Effector memory CD4-positive, alpha-beta T cell (primary cell): ENCODE results near the gene LGR4.

ENCODE experiments used
- DNase-seq, 3 donors: peaks; one replicate each; pipeline ENCODE4 v3.0.0-alpha.2; 2020
- H3K27ac ChIP-seq: 2 replicates; pipeline ENCODE4 v1.7.0; 2013; ENCODE audit warnings: mild to moderate bottlenecking, low read length, moderate library complexity; ENCODE audit not compliant: insufficient read depth, poor library complexity, severe bottlenecking
- H3K27me3 ChIP-seq: replicated peaks from 2 replicates; pipeline ENCODE4 v1.7.0; 2013; ENCODE audit warnings: mild to moderate bottlenecking, low read length; ENCODE audit not compliant: insufficient read depth, control insufficient read depth, poor library complexity, severe bottlenecking
- H3K36me3 ChIP-seq: 2 replicates; pipeline ENCODE4 v1.7.0; 2013; ENCODE audit warnings: mild to moderate bottlenecking, low read length, moderate library complexity; ENCODE audit not compliant: control insufficient read depth, insufficient read depth
- H3K4me1 ChIP-seq: 2 replicates; pipeline ENCODE4 v1.7.0; 2013; ENCODE audit warnings: low read length, mild to moderate bottlenecking; ENCODE audit not compliant: control insufficient read depth, insufficient read depth, poor library complexity, severe bottlenecking
- H3K4me3 ChIP-seq: 2 replicates; pipeline ENCODE4 v1.7.0; 2013; ENCODE audit warnings: low read length, low read depth, mild to moderate bottlenecking; ENCODE audit not compliant: insufficient read depth, poor library complexity, severe bottlenecking
- H3K9me3 ChIP-seq: 2 replicates; pipeline ENCODE4 v1.7.0; 2013; ENCODE audit warnings: mild to moderate bottlenecking, low read length, moderate library complexity; ENCODE audit not compliant: control insufficient read depth

The LGR4 gene

DNA sequence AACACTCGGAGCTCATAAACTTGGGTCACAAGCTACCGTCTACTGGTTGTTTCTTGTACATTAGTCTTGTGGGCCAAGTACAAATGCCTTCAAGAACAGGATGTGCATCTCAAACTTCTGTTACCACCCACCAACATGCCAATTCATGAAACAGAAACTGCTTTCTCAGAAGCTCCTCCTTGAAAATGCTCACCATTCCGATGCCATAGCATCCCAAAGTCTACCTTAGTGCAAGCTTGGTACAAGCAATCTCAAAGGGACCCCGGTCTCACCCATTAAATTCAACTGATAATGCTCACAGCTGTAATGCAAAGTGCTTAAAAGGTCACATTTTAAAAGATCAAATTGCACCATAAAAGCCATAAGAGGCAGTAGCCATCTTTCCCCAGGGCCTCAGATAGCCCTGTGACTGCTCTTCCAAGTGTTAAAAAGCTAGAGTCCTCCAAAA, 77.8 kb downstream of the LGR4 start:
- H3K4me3 ChIP-seq = no peak overlapping the region
- no peaks in the 10 kb centered on the region for H3K4me1 ChIP-seq
- H3K36me3 ChIP-seq = no peaks in the 10 kb centered on the region
- no peaks in the 10 kb centered on the region for H3K9me3 ChIP-seq
- no peaks in the 10 kb centered on the region for H3K27me3 ChIP-seq
- no peak overlapping the region for H3K27ac ChIP-seq
- DNase-seq = no peak

DNA sequence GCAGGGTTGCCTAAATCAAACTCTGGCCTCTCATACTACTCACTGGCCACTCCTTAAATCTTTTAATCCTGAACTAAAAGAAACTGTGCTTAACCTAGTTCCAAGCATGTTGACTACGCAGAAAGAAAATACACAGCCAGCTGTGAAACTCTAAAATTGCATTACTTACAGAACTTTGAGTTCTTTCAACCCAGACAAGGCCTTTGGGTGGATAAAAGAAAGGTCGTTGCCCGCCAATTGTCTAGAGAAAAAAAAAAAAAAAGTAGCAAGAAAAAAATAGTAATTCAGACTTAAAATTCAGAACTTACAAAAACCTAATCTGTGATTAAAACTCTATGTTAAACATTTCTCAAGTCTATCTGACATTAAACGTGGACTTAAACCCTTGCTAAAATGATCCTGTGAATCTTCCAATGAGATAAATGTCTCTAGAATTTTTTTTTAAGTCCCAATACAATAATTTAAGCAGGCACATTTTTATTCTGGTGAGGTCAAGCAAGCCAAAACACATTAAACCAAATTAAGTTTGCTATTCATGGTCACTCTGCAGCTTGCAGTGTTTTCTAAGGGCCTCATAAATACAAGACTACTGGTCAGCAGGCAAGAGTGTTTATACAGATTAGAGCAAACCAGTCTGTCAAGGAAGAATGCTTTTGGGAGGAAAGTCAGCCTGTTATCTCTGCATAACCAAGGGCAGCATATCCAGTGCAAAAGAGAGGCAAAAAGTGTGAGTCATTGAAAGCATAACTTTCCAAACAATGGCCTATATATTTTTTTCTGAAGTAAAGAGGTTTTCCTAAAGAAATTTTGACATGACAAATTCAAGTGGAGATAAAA, 80.1 kb downstream of the LGR4 start:
- Histone ChIP-seq H3K27me3 (no peaks in the 10 kb centered on the region), H3K4me3 (no peak overlapping the region), H3K4me1 (no peaks in the 10 kb centered on the region), H3K9me3 (no peaks in the 10 kb centered on the region), H3K36me3 (no peaks in the 10 kb centered on the region), H3K27ac (no peak overlapping the region)
- no peak for DNase-seq

DNA sequence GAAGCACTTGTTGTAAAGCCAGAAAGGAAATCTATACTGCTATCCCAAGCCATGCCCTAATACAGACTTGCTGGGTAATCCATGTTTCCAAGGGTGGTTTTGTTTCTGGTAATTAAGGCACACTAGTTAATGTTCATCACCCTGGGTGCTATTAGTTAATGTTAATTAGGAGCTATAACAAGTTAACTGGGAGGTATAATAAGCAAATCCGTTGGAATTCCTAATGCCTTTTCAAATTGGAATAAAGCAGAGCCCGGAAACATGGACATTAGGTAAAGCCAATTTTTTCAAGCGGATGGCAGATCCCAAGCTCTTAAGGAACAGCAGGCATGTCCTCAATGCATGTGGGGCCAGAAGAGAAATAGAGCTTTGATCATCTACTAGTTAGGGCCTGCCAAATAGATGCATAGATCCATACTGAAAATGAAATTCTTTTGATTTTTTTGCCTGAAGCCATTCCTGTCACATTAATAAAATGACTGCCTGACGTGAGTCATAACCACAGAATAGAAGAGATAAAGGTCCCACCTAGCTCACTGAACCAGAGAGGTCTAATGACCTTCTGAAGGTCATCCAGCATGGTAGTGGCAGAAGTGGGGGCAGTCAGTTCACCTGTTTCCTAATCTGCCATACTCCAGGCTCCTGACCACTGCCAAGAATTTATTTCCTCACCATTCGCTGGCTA, 81.1 kb downstream of the LGR4 start:
- DNase-seq = no peak

DNA sequence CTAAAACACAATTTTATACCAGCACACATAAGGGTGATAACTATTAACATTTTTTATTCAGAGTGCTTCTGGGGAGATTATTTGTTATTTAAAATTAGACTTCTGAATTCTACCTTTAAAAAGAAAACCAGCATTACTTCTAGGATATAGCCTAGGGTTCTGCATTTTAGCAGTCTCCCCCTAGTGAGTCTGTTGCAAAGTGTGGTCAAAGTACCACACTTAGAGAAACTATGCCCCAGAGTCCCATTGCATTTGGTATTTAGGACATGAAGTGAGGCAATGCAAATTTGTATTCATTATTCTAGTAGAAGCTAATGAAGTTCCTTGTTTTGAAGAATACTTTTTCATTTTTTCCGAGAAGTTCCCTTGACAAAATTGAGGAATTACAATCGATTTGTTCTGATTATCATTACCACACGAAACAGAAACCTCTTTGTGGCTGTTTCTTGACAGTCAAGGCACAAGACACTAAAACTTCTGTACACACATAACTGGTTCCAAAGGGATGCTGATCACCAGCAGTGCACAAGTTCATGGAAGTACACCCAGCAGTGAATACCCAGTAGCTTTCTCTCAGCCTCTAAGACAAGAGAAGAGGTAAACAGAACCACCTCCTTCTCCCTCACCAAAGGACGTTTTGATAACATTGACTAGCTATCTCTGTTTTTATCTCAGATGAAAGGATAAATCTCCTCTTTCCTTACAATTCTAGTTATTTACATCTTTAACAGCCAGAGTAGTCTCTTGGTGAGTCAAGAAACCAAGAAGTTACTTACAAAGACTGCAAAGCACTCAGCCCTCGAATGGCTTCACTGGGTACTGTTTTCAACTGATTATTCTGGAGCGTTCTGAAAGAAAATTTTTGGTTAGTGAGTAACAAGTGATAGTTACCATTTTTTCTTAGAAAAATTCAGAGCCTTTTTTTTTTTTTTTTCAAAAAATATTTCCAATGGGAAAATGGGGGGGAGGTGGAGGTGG, 82.0 kb downstream of the LGR4 start:
- no peaks in the 10 kb centered on the region for H3K36me3 ChIP-seq
- no peak for DNase-seq
- H3K4me3 ChIP-seq = no peak overlapping the region
- H3K9me3 ChIP-seq = no peaks in the 10 kb centered on the region
- H3K27me3 ChIP-seq = no peaks in the 10 kb centered on the region
- no peaks in the 10 kb centered on the region for H3K4me1 ChIP-seq
- H3K27ac ChIP-seq = no peak overlapping the region

More for the DNA sequence above, 81.1 kb downstream of the LGR4 start:
- Histone ChIP-seq H3K27me3 (no peaks in the 10 kb centered on the region), H3K27ac (no peak overlapping the region), H3K9me3 (no peaks in the 10 kb centered on the region), H3K4me1 (no peaks in the 10 kb centered on the region), H3K4me3 (no peak overlapping the region), H3K36me3 (no peaks in the 10 kb centered on the region)

DNA sequence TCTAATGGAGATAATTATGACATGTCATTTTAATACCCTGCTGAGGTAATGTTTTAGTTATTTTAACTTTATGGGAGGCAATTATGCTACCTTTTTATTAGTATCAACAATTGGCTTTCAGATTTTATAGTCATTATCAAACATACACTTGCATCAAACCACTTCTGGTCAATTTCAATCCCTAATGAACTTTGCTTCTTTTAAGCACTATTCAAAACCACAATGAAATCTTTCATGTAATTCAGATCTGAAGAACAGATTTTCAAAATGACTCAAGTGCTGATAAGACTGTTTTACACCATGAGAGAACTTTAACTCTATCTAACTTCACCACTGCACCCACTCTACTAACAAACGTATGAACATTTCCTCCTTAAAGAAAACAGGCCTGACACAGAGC, 83.7 kb downstream of the LGR4 start:
- Histone ChIP-seq H3K27ac (no peak overlapping the region), H3K36me3 (no peaks in the 10 kb centered on the region), H3K9me3 (no peaks in the 10 kb centered on the region), H3K4me3 (no peak overlapping the region), H3K27me3 (no peaks in the 10 kb centered on the region), H3K4me1 (no peaks in the 10 kb centered on the region)
- no peak for DNase-seq

DNA sequence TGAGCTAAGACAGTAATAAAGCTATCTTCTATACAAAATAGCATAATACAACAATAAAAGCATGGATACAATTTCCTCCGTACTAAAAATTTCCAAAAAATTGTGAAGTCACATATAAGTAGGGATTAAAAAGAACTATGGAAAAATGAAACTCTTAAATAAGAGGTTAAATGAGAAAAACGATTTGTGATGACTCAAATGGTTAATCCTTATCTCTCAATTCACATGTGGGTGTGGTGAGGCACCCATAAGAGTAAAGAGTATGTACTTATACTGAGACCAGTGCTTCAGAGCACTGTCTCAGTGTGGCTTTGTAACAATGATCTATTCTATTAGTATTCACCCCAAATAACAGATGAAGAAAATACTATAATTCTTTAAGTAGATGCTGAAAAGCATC, 84.6 kb downstream of the LGR4 start:
- no peak for DNase-seq

DNA sequence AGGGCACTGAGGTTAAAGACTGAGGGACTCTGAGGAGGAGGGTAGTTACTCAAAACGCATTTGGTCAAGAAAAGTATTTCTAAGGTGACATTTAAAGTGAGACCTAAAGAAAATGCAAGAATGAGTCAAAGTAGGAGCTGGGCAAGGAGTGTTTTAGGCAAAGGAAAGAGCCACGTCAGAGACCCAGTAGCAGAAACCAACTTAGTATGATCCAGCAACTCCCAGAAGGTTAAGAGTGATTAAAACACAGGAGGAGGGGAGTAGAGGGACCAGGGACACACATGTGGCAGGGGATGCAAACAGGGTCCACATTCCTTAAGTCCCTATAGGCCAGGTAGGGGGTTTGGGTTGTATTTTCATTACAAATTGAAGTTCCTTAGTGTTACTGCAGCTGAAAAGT, 85.2 kb downstream of the LGR4 start:
- Histone ChIP-seq H3K27me3 (no peaks in the 10 kb centered on the region), H3K9me3 (no peaks in the 10 kb centered on the region), H3K27ac (no peak overlapping the region), H3K4me1 (no peaks in the 10 kb centered on the region), H3K4me3 (no peak overlapping the region), H3K36me3 (no peaks in the 10 kb centered on the region)
- DNase-seq = no peak

More for the DNA sequence above, 84.6 kb downstream of the LGR4 start:
- Histone ChIP-seq H3K27me3 (no peaks in the 10 kb centered on the region), H3K36me3 (no peaks in the 10 kb centered on the region), H3K4me1 (no peaks in the 10 kb centered on the region), H3K27ac (no peak overlapping the region), H3K4me3 (no peak overlapping the region), H3K9me3 (no peaks in the 10 kb centered on the region)

DNA sequence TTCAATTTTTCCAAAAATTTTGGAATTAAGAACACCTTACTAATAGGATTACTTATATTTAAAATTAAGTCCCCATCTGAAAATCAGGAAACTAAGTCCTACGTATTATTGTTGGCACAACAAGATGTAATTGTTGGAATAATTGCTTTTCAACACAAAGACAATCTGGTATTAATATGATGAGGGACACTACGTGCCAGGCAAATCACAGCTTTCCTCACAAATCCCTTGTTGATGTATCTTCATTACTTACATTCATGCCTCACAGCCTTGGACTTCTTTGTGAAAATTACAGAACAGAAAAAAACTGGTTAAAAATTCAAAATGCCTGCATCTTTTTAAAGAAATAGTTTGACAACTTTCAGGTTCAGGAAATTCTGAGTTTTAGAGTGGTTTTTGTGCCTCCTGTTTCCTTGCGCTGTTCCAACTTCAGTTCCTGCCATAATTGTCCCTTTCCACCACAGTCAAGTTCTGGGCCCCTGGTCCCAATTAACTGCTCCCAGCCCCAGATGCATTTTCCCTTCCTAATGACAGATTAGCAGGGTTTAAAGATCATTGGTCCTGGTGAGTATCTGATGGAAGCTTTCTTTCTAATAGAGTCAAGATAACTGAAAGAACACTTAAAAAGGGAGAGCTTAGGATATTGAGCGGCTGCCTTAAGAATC, 86.3 kb downstream of the LGR4 start:
- H3K4me3 ChIP-seq = no peak overlapping the region
- no peaks in the 10 kb centered on the region for H3K4me1 ChIP-seq
- no peak for DNase-seq
- H3K9me3 ChIP-seq = no peaks in the 10 kb centered on the region
- H3K27me3 ChIP-seq = no peaks in the 10 kb centered on the region
- H3K27ac ChIP-seq = no peak overlapping the region
- no peaks in the 10 kb centered on the region for H3K36me3 ChIP-seq

DNA sequence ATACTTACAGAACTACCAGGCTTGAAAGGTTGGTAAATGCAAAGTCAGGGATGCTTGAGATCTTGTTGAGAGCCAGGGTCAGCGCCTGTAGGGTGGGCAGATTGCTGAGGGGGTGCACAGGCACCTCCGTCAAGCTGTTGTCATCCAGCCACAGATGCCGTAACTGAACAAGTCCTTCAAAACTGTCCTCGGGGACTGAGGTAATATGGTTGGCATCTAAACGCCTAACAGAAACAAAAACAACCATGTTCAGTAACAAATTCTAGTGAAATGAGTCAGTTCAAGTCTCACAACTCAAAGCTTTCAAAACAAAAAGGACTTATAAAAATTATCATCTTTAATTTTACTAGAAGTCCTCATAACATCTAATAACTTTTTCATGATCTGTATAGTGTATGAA, 87.3 kb downstream of the LGR4 start:
- Histone ChIP-seq H3K9me3 (no peaks in the 10 kb centered on the region), H3K27ac (no peak overlapping the region), H3K36me3 (no peaks in the 10 kb centered on the region), H3K4me1 (no peaks in the 10 kb centered on the region), H3K27me3 (no peaks in the 10 kb centered on the region), H3K4me3 (no peak overlapping the region)
- no peak for DNase-seq
